GM23338 (cell line): ENCODE measurements around the gene UBE2E2. TPM values are rescaled to one million over a fixed set of nuclear protein-coding genes. Genes with fewer than 3 reads are reported as not detected.

Source experiments
- ATAC-seq: fragments of 200-7000 bp; cut with Tn5 transposase; 3 replicates; pipeline ENCODE4 v1.9.1; 2020
- DNase-seq: peaks from one replicate; pipeline ENCODE4 v3.0.0-alpha.2; 2015; ENCODE audit warnings: low spot score
- H2AFZ ChIP-seq: fragments of 200-600 bp; sonication (generic); 2 replicates; pipeline ENCODE4 v1.8.0; 2016; ENCODE audit warnings: antibody characterized with exemption, mild to moderate bottlenecking, moderate library complexity
- H3F3A ChIP-seq: fragments of 200-600 bp; sonication (generic); replicated peaks from 2 replicates; pipeline ENCODE4 v1.8.0; 2017; ENCODE audit warnings: antibody characterized with exemption, mixed run types, low read depth
- H3K27ac ChIP-seq: fragments of 200-600 bp; sonication (generic); 2 replicates; pipeline ENCODE4 v1.6.1; 2016; ENCODE audit warnings: low read depth
- H3K27me3 ChIP-seq: fragments of 200-600 bp; sonication (generic); 2 replicates; pipeline ENCODE4 v1.8.0; 2016; ENCODE audit warnings: mild to moderate bottlenecking, mixed run types, moderate library complexity; ENCODE audit not compliant: insufficient read depth
- H3K36me3 ChIP-seq: fragments of 200-600 bp; sonication (generic); 2 replicates; pipeline ENCODE4 v1.8.0; 2016; ENCODE audit warnings: mild to moderate bottlenecking; ENCODE audit not compliant: insufficient read depth
- H3K4me1 ChIP-seq: fragments of 200-600 bp; sonication (generic); 2 replicates; pipeline ENCODE4 v1.8.0; 2016; ENCODE audit warnings: mild to moderate bottlenecking, moderate library complexity; ENCODE audit not compliant: insufficient read depth
- H3K4me2 ChIP-seq: fragments of 200-600 bp; sonication (generic); 2 replicates; pipeline ENCODE4 v1.7.1; 2017; ENCODE audit warnings: mixed run types
- H3K4me3 ChIP-seq: fragments of 200-600 bp; sonication (generic); 2 replicates; pipeline ENCODE4 v1.6.1; 2016; ENCODE audit warnings: mixed run types
- H3K79me2 ChIP-seq: fragments of 200-600 bp; sonication (generic); replicated peaks from 2 replicates; pipeline ENCODE4 v1.8.0; 2017; ENCODE audit warnings: mild to moderate bottlenecking; ENCODE audit not compliant: insufficient read depth
- H3K9me2 ChIP-seq: fragments of 200-600 bp; sonication (generic); 2 replicates; pipeline ENCODE4 v1.8.0; 2017; ENCODE audit not compliant: insufficient read depth
- H4K20me1 ChIP-seq: fragments of 200-600 bp; sonication (generic); replicated peaks from 2 replicates; pipeline ENCODE4 v1.8.0; 2017; ENCODE audit warnings: mild to moderate bottlenecking; ENCODE audit not compliant: insufficient read depth
- H3K27ac Mint-ChIP-seq: 2 replicates; pipeline ENCODE4 v1.8.0; 2020; ENCODE audit warnings: inconsistent platforms, mild to moderate bottlenecking, moderate library complexity, mixed read lengths
- H3K27me3 Mint-ChIP-seq: 3 replicates; pipeline ENCODE4 v1.8.0; 2022; ENCODE audit warnings: low read depth, mild to moderate bottlenecking, moderate library complexity, mixed read lengths, inconsistent platforms; ENCODE audit not compliant: insufficient read depth, poor library complexity
- H3K36me3 Mint-ChIP-seq: 3 replicates; pipeline ENCODE4 v1.8.0; 2021; ENCODE audit warnings: low read depth, mild to moderate bottlenecking, inconsistent platforms, moderate library complexity, mixed read lengths
- H3K4me1 Mint-ChIP-seq: 3 replicates; pipeline ENCODE4 v1.8.0; 2020; ENCODE audit warnings: mild to moderate bottlenecking, inconsistent platforms, mixed read lengths
- H3K4me3 Mint-ChIP-seq: 3 replicates; pipeline ENCODE4 v1.8.0; 2021; ENCODE audit warnings: moderate library complexity, mild to moderate bottlenecking, inconsistent platforms, mixed read lengths
- H3K9me3 Mint-ChIP-seq: 3 replicates; pipeline ENCODE4 v1.8.0; 2020; ENCODE audit warnings: moderate library complexity, mild to moderate bottlenecking, inconsistent platforms, mixed read lengths
- CREB1 ChIP-seq: fragments of 250-450 bp; sonication (Bioruptor Pico); IDR thresholded peaks from 2 replicates; pipeline ENCODE4 v1.5.0; 2020; ENCODE audit warnings: low read depth, mild to moderate bottlenecking, moderate library complexity
- CTCF ChIP-seq, 2 experiments: fragments of 200-600 bp in 1 of 2; sonication (generic) in 1 of 2; conservative IDR thresholded peaks; 2 replicates each; pipeline versions ENCODE4 v1.5.1 to v1.6.1; 2016 to 2017; ENCODE audit warnings: antibody characterized with exemption in 2 of 2, low read depth in 2 of 2, mild to moderate bottlenecking in 2 of 2, moderate library complexity in 1 of 2
- ETS1 ChIP-seq: IDR thresholded peaks from 2 replicates; pipeline ENCODE4 v1.6.1; 2016; ENCODE audit warnings: antibody characterized with exemption
- EZH2 ChIP-seq: fragments of 200-600 bp; sonication (generic); IDR thresholded peaks from one replicate; pipeline ENCODE4 v1.8.0; 2017; ENCODE audit warnings: antibody characterized with exemption, mild to moderate bottlenecking, low read depth; ENCODE audit not compliant: unreplicated experiment
- EZH2phosphoT487 ChIP-seq: fragments of 200-600 bp; sonication (generic); IDR thresholded peaks from one replicate; pipeline ENCODE4 v1.8.1; 2018; ENCODE audit warnings: antibody characterized with exemption; ENCODE audit not compliant: unreplicated experiment
- JUNB ChIP-seq: IDR thresholded peaks from one replicate; pipeline ENCODE4 v1.6.1; 2016; ENCODE audit warnings: antibody characterized with exemption; ENCODE audit not compliant: unreplicated experiment
- NANOG ChIP-seq: IDR thresholded peaks from 2 replicates; pipeline ENCODE4 v1.6.1; 2016; ENCODE audit warnings: antibody characterized with exemption, borderline replicate concordance
- POLR2AphosphoS5 ChIP-seq: IDR thresholded peaks from 2 replicates; pipeline ENCODE4 v1.6.1; 2016; ENCODE audit warnings: antibody characterized with exemption, low read depth
- REST ChIP-seq: IDR thresholded peaks from one replicate; pipeline ENCODE4 v1.6.1; 2018; ENCODE audit warnings: antibody characterized with exemption; ENCODE audit not compliant: unreplicated experiment
- STAT1 ChIP-seq: IDR thresholded peaks from one replicate; pipeline ENCODE4 v1.6.1; 2016; ENCODE audit warnings: antibody characterized with exemption; ENCODE audit not compliant: unreplicated experiment
- ZNF114 ChIP-seq: fragments of 250-450 bp; sonication (Bioruptor Pico); IDR thresholded peaks from 2 replicates; pipeline ENCODE4 v1.5.0; 2020; ENCODE audit warnings: mild to moderate bottlenecking, moderate library complexity
- ZNF462 ChIP-seq: fragments of 250-450 bp; sonication (Bioruptor Pico); IDR thresholded peaks from 2 replicates; pipeline ENCODE4 v1.5.0; 2020; ENCODE audit warnings: mild to moderate bottlenecking, moderate library complexity
- polyA plus RNA-seq: library from polyadenylated mRNA; unstranded; fragments of >200 nt; fragmentation: Nextera tagmentation; extraction: Ambion mirVana; gene quantifications from 2 replicates; pipeline ENCODE4 v1.2.1, GENCODE V29; 2016
- total RNA-seq: library from RNA; depleted of rRNA; stranded (reverse); fragments of >200 nt; shearing (Covaris generic); gene quantifications from 2 replicates; pipeline ENCODE4 v1.2.3, GENCODE V29; 2014

UBE2E2 gene
- total and polyA plus RNA-seq, 2 experiments from 2014 or later, result 86.9 to 169 TPM

GRCh38 chr3:23474580-23475357 is 271.6 kb downstream of the UBE2E2 start:
- no peaks in the 10 kb centered on the region for H3F3A ChIP-seq
- no peak overlapping the region for H2AFZ ChIP-seq
- H3K27me3 ChIP-seq, result no peaks in the 10 kb centered on the region
- DNase-seq (no peak), ATAC-seq (no peak)
- no peak overlapping the region for H3K4me3 ChIP-seq
- peaks cover 12% of the 10 kb centered on the region for H3K4me1 Mint-ChIP-seq
- TF ChIP-seq ZNF114 (CRISPR knock-in tag), result no peak
- TF ChIP-seq ZNF462 (CRISPR knock-in tag), result no peak
- TF ChIP-seq JUNB, result no peak
- TF ChIP-seq REST, result no peak
- no peak for TF ChIP-seq NANOG
- no peak for TF ChIP-seq CTCF (conservative IDR thresholded peaks at IDR 0.05; ENCODE audit: low read depth in 2 of 2)
- TF ChIP-seq EZH2, result no peak
- no peak for TF ChIP-seq EZH2phosphoT487
- TF ChIP-seq STAT1, result no peak
- no peak for TF ChIP-seq CREB1 (CRISPR knock-in tag)
- TF ChIP-seq POLR2AphosphoS5, result no peak
- TF ChIP-seq ETS1, result no peak
- H3K36me3 ChIP-seq, result no peaks in the 10 kb centered on the region
- H3K27ac ChIP-seq, result no peak overlapping the region
- H3K9me3 Mint-ChIP-seq, result peaks cover 21% of the 10 kb centered on the region
- no peaks in the 10 kb centered on the region for H4K20me1 ChIP-seq
- peaks cover 3% of the 10 kb centered on the region for H3K27me3 Mint-ChIP-seq
- no peak overlapping the region for H3K4me3 Mint-ChIP-seq
- peaks cover 11% of the 10 kb centered on the region; the same call in 1 of the 2 replicates for H3K79me2 ChIP-seq
- H3K27ac Mint-ChIP-seq, result no peak overlapping the region
- no peak overlapping the region for H3K4me2 ChIP-seq
- H3K4me1 ChIP-seq, result peaks cover 14% of the 10 kb centered on the region
- H3K36me3 Mint-ChIP-seq, result peaks cover 32% of the 10 kb centered on the region
- H3K9me2 ChIP-seq, result no peaks in the 10 kb centered on the region
